CD4-positive, alpha-beta T cell (primary cell): ENCODE data around the gene SNRPA. TPM values are rescaled to one million over a fixed set of nuclear protein-coding genes. Genes with fewer than 3 reads are reported as not detected.

Experiments
- ATAC-seq: fragments of 200-7000 bp; cut with Tn5 transposase; one replicate; pipeline ENCODE4 v1.10.0; 2022; ENCODE audit warnings: mild to moderate bottlenecking; ENCODE audit not compliant: poor library complexity
- CTCF ChIA-PET: fragments of 350-600 bp; sonication (Branson Sonifier 250); formaldehyde crosslinking; loops from one replicate; lab custom pipeline; 2021; ENCODE audit warnings: antibody characterized with exemption, inconsistent platforms; lab: Charles Lee
- POLR2A ChIA-PET: fragments of 350-600 bp; sonication (Branson Sonifier 250); formaldehyde crosslinking; loops from one replicate; lab custom pipeline; 2021; ENCODE audit warnings: antibody characterized with exemption, inconsistent platforms; lab: Charles Lee
- DNase-seq, 14 experiments: peaks; one replicate each; pipeline ENCODE4 v3.0.0-alpha.2; 2013 to 2020; ENCODE audit warnings: mixed read lengths in 2 of 14
- H3K27ac ChIP-seq, 2 donors: one replicate each; pipeline versions ENCODE4 v1.5.1 to v1.7.0; 2013; ENCODE audit warnings: low read length in 2 of 2, low read depth in 1 of 2, mild to moderate bottlenecking in 1 of 2
- H3K27me3 ChIP-seq, 2 experiments: 1 replicate in 1 of 2; 2 replicates in 1 of 2; pipeline versions ENCODE4 v1.6.1 to v1.7.0; 2013; ENCODE audit warnings: low read length in 2 of 2, control low read depth in 1 of 2, mild to moderate bottlenecking in 1 of 2, moderate library complexity in 1 of 2; ENCODE audit not compliant: insufficient read depth in 2 of 2, control insufficient read depth in 1 of 2
- H3K36me3 ChIP-seq: one replicate; pipeline ENCODE4 v1.6.1; 2013; ENCODE audit warnings: low read length, control low read depth; ENCODE audit not compliant: insufficient read depth
- H3K4me1 ChIP-seq: one replicate; pipeline ENCODE4 v1.6.1; 2013; ENCODE audit warnings: low read length, control low read depth; ENCODE audit not compliant: insufficient read depth
- H3K4me3 ChIP-seq: one replicate; pipeline ENCODE4 v1.5.1; 2013; ENCODE audit warnings: mild to moderate bottlenecking, low read length, moderate library complexity
- H3K9me3 ChIP-seq, 2 experiments: 1 replicate in 1 of 2; 2 replicates in 1 of 2; pipeline versions ENCODE4 v1.6.1 to v1.7.0; 2013; ENCODE audit warnings: low read length in 2 of 2, mild to moderate bottlenecking in 2 of 2, control low read depth in 1 of 2, moderate library complexity in 1 of 2; ENCODE audit not compliant: control insufficient read depth in 1 of 2, insufficient read depth in 1 of 2
- H3K27ac Mint-ChIP-seq: one replicate; pipeline ENCODE4 v1.8.0; 2020; ENCODE audit warnings: mixed read lengths
- H3K27me3 Mint-ChIP-seq: one replicate; pipeline ENCODE4 v1.8.0; 2021; ENCODE audit warnings: mixed read lengths
- H3K36me3 Mint-ChIP-seq: one replicate; pipeline ENCODE4 v1.8.0; 2021; ENCODE audit warnings: low read depth, mixed read lengths
- H3K4me1 Mint-ChIP-seq: one replicate; pipeline ENCODE4 v1.8.0; 2021; ENCODE audit warnings: low read depth, mixed read lengths
- H3K4me3 Mint-ChIP-seq: one replicate; pipeline ENCODE4 v1.8.0; 2020; ENCODE audit warnings: mild to moderate bottlenecking, mixed read lengths
- H3K9me3 Mint-ChIP-seq: one replicate; pipeline ENCODE4 v1.8.0; 2020; ENCODE audit warnings: mixed read lengths
- CTCF ChIP-seq: fragments of 200-600 bp; IDR thresholded peaks from one replicate; pipeline ENCODE4 v1.8.0; 2022; ENCODE audit warnings: antibody characterized with exemption, mild to moderate bottlenecking
- intact Hi-C, 2 experiments: fragments of 100-400 bp; cut with DNase I in 1 of 2; cut with micrococcal nuclease in 1 of 2; formaldehyde crosslinking; loops; one replicate each; pipeline versions ENCODE4 v1.15.1 to v1.9.0; 2023 to 2025; cut with DNase I, micrococcal nuclease
- total RNA-seq, 174 experiments: library from RNA in 2 of 174; stranded (reverse) in 2 of 174; gene quantifications; one replicate each; pipeline ENCODE4 v1.2.3 and lab custom pipeline; 2021 to 2026

SNRPA gene
- total RNA-seq, 2 experiments from 2014 or later, result 60.3 to 76.7 TPM

GRCh38 chr19:40758491-40758890, 7.5 kb downstream of the SNRPA start:
- Mint-ChIP-seq H3K27me3 (no peaks in the 10 kb centered on the region), H3K4me3 (peak overlapping the region; percentile 13), H3K36me3 (peaks cover 85% of the 10 kb centered on the region), H3K9me3 (no peaks in the 10 kb centered on the region), H3K4me1 (peaks cover 44% of the 10 kb centered on the region), H3K27ac (no peak overlapping the region)
- Histone ChIP-seq H3K4me1 (peaks cover 58% of the 10 kb centered on the region), H3K27ac (no peak overlapping the region), H3K9me3 (no peaks in the 10 kb centered on the region), H3K27me3 (no peaks in the 10 kb centered on the region), H3K4me3 (no peak overlapping the region), H3K36me3 (peaks cover 84% of the 10 kb centered on the region)
- intact Hi-C loops, result loop anchor here in 1 of 2 experiments (10.0 kb wide), 1 partner anchor 294 kb away; the partner anchor contains the start of genes BLVRB and SPTBN4
- DNase-seq (no peak), ATAC-seq (no peak)
- ChIA-PET CTCF (no interaction called here), POLR2A (interaction anchor here (0.8 to 4.5 kb wide), 3 partner anchors 19 to 47 kb away, joined by 3 to 22 read pairs (median 4); partner anchors contain the start of genes EGLN2 and RAB4B)
- TF ChIP-seq CTCF, result no peak

GRCh38 chr19:40759352-40759751, 8.3 kb downstream of the SNRPA start:
- POLR2A ChIA-PET, result interaction anchor here (1.6 kb wide), 1 partner anchor 18 kb away, joined by 4 read pairs; the partner anchor contains the start of gene RAB4B
- CTCF ChIA-PET, result no interaction called here
- intact Hi-C loops, result loop anchor here in 1 of 2 experiments (10.0 kb wide), 1 partner anchor 295 kb away; the partner anchor contains the start of genes BLVRB and SPTBN4
- peak overlapping the region; percentile 10 for H3K27ac Mint-ChIP-seq
- peaks cover 49% of the 10 kb centered on the region for H3K4me1 Mint-ChIP-seq
- Histone ChIP-seq H3K27me3 (no peaks in the 10 kb centered on the region), H3K9me3 (no peaks in the 10 kb centered on the region), H3K4me1 (peaks cover 51% of the 10 kb centered on the region), H3K4me3 (no peak overlapping the region), H3K27ac (no peak overlapping the region), H3K36me3 (peaks cover 90% of the 10 kb centered on the region)
- ATAC-seq (no peak), DNase-seq (no peak)
- H3K27me3 Mint-ChIP-seq, result no peaks in the 10 kb centered on the region
- no peaks in the 10 kb centered on the region for H3K9me3 Mint-ChIP-seq
- peaks cover 90% of the 10 kb centered on the region for H3K36me3 Mint-ChIP-seq
- no peak for TF ChIP-seq CTCF
- no peak overlapping the region for H3K4me3 Mint-ChIP-seq

- Mint-ChIP-seq H3K36me3 (peaks cover 76% of the 10 kb centered on the region), H3K4me3 (no peak overlapping the region), H3K4me1 (peaks cover 36% of the 10 kb centered on the region), H3K9me3 (no peaks in the 10 kb centered on the region), H3K27ac (no peak overlapping the region), H3K27me3 (no peaks in the 10 kb centered on the region)
- Histone ChIP-seq H3K27me3 (no peaks in the 10 kb centered on the region), H3K27ac (peak overlapping the region in 1 of 2 donors; percentile 4), H3K9me3 (no peaks in the 10 kb centered on the region), H3K4me1 (peaks cover 33% of the 10 kb centered on the region), H3K36me3 (peaks cover 88% of the 10 kb centered on the region), H3K4me3 (no peak overlapping the region)
- POLR2A ChIA-PET, result no interaction called here
- TF ChIP-seq CTCF, result no peak
- CTCF ChIA-PET, result no interaction called here
- no peak for ATAC-seq
- DNase-seq, result no peak
- intact Hi-C loops, result no loop called here
These were observed 11.9 kb downstream of the SNRPA start for GRCh38 chr19:40762754-40763470.
